HG02884 (cell line): ENCODE measurements around the gene WDR18.

Experiments used
- ATAC-seq: cut with Tn5 transposase; IDR thresholded peaks from one replicate; pipeline ENCODE4 v1.9.1; 2021; ENCODE audit warnings: mild to moderate bottlenecking, moderate library complexity; ENCODE audit not compliant: unreplicated experiment

WDR18 gene

GRCh38 chr19:1040476-1041271 lies 56.5 kb downstream of the WDR18 start:
- peak; percentile 41 for ATAC-seq

- ATAC-seq: no peak
Observed at GRCh38 chr19:1041272-1041834, 57.2 kb downstream of the WDR18 start.

GRCh38 chr19:1041835-1042685 lies 57.9 kb downstream of the WDR18 start:
- ATAC-seq: no peak

- ATAC-seq: no peak
Observed at GRCh38 chr19:1042689-1043511, 58.8 kb downstream of the WDR18 start.
